A549 (cell line): Measurements from ENCODE around the gene CPPED1.

Experiments used
- CBX8 ChIP-seq: fragments of 200-600 bp; sonication (generic); IDR thresholded peaks from 2 replicates; pipeline ENCODE4 v1.6.1; 2016
- EP300 ChIP-seq, 2 experiments: fragments of >200 bp; sonication (Bioruptor Twin); formaldehyde crosslinking; IDR thresholded peaks; 2 replicates in 1 of 2; 3 replicates in 1 of 2; pipeline ENCODE4 v1.6.1; 2016 to 2017
- SMC3 ChIP-seq: fragments of >200 bp; sonication (Bioruptor Twin); formaldehyde crosslinking; IDR thresholded peaks from 3 replicates; pipeline ENCODE4 v1.6.1; 2018; ENCODE audit warnings: inconsistent platforms
- TF ChIP-seq, protein P1 (sequence below): fragments of 250-450 bp; sonication (Bioruptor Pico); IDR thresholded peaks from 2 replicates; pipeline ENCODE4 v1.5.0; 2021; ENCODE audit warnings: mild to moderate bottlenecking, moderate library complexity, borderline replicate concordance
- TF ChIP-seq, protein P2 (sequence below): fragments of >200 bp; sonication (Bioruptor Twin); formaldehyde crosslinking; IDR thresholded peaks from 3 replicates; pipeline ENCODE4 v1.5.1; 2016
- TF ChIP-seq, protein P3 (sequence below): IDR thresholded peaks from 2 replicates; pipeline ENCODE4 v1.6.1; 2012
- TF ChIP-seq, protein P4 (sequence below): fragments of 450-650 bp; IDR thresholded peaks from 2 replicates; pipeline ENCODE4 v1.6.1; 2014; ENCODE audit warnings: antibody characterized with exemption
- TF ChIP-seq, protein P5 (sequence below): fragments of 200-600 bp; sonication (generic); IDR thresholded peaks from 2 replicates; pipeline ENCODE4 v1.6.1; 2016; ENCODE audit warnings: antibody characterized with exemption, mild to moderate bottlenecking, moderate library complexity

DNA sequence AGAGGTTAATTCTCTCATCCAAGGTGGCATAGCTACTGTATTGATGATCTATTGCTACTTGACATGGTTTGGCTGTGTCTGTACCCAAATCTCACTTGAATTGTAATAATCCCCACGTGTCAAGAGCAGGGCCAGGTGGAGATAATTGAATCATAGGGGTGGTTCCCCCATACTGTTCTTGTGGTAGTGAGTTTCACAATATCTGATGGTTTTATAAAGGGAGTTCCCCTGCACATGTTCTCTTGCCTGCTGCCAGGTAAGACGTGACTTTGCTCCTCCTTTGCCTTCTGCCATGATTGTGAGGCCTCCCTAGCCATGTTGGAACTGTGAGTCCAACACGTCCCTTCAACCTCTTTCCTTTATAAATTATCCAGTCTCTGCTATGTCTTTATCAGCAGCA is 22.9 kb upstream of the CPPED1 start:
- TF ChIP-seq EP300 (IDR thresholded peaks at IDR 0.05) (no peak), SMC3 (no peak), CBX8 (no peak)
- TF ChIP-seq, protein P1, sequence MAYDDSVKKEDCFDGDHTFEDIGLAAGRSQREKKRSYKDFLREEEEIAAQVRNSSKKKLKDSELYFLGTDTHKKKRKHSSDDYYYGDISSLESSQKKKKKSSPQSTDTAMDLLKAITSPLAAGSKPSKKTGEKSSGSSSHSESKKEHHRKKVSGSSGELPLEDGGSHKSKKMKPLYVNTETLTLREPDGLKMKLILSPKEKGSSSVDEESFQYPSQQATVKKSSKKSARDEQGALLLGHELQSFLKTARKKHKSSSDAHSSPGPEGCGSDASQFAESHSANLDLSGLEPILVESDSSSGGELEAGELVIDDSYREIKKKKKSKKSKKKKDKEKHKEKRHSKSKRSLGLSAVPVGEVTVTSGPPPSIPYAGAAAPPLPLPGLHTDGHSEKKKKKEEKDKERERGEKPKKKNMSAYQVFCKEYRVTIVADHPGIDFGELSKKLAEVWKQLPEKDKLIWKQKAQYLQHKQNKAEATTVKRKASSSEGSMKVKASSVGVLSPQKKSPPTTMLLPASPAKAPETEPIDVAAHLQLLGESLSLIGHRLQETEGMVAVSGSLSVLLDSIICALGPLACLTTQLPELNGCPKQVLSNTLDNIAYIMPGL (CRISPR knock-in tag), result no peak
- TF ChIP-seq, protein P2, sequence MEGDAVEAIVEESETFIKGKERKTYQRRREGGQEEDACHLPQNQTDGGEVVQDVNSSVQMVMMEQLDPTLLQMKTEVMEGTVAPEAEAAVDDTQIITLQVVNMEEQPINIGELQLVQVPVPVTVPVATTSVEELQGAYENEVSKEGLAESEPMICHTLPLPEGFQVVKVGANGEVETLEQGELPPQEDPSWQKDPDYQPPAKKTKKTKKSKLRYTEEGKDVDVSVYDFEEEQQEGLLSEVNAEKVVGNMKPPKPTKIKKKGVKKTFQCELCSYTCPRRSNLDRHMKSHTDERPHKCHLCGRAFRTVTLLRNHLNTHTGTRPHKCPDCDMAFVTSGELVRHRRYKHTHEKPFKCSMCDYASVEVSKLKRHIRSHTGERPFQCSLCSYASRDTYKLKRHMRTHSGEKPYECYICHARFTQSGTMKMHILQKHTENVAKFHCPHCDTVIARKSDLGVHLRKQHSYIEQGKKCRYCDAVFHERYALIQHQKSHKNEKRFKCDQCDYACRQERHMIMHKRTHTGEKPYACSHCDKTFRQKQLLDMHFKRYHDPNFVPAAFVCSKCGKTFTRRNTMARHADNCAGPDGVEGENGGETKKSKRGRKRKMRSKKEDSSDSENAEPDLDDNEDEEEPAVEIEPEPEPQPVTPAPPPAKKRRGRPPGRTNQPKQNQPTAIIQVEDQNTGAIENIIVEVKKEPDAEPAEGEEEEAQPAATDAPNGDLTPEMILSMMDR, result no peak
- TF ChIP-seq, protein P3, sequence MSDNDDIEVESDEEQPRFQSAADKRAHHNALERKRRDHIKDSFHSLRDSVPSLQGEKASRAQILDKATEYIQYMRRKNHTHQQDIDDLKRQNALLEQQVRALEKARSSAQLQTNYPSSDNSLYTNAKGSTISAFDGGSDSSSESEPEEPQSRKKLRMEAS, result no peak
- TF ChIP-seq, protein P4, sequence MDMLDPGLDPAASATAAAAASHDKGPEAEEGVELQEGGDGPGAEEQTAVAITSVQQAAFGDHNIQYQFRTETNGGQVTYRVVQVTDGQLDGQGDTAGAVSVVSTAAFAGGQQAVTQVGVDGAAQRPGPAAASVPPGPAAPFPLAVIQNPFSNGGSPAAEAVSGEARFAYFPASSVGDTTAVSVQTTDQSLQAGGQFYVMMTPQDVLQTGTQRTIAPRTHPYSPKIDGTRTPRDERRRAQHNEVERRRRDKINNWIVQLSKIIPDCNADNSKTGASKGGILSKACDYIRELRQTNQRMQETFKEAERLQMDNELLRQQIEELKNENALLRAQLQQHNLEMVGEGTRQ, result no peak
- TF ChIP-seq, protein P5, sequence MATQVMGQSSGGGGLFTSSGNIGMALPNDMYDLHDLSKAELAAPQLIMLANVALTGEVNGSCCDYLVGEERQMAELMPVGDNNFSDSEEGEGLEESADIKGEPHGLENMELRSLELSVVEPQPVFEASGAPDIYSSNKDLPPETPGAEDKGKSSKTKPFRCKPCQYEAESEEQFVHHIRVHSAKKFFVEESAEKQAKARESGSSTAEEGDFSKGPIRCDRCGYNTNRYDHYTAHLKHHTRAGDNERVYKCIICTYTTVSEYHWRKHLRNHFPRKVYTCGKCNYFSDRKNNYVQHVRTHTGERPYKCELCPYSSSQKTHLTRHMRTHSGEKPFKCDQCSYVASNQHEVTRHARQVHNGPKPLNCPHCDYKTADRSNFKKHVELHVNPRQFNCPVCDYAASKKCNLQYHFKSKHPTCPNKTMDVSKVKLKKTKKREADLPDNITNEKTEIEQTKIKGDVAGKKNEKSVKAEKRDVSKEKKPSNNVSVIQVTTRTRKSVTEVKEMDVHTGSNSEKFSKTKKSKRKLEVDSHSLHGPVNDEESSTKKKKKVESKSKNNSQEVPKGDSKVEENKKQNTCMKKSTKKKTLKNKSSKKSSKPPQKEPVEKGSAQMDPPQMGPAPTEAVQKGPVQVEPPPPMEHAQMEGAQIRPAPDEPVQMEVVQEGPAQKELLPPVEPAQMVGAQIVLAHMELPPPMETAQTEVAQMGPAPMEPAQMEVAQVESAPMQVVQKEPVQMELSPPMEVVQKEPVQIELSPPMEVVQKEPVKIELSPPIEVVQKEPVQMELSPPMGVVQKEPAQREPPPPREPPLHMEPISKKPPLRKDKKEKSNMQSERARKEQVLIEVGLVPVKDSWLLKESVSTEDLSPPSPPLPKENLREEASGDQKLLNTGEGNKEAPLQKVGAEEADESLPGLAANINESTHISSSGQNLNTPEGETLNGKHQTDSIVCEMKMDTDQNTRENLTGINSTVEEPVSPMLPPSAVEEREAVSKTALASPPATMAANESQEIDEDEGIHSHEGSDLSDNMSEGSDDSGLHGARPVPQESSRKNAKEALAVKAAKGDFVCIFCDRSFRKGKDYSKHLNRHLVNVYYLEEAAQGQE, result no peak
